ENCODE results near the gene C1QTNF12.

DNA sequence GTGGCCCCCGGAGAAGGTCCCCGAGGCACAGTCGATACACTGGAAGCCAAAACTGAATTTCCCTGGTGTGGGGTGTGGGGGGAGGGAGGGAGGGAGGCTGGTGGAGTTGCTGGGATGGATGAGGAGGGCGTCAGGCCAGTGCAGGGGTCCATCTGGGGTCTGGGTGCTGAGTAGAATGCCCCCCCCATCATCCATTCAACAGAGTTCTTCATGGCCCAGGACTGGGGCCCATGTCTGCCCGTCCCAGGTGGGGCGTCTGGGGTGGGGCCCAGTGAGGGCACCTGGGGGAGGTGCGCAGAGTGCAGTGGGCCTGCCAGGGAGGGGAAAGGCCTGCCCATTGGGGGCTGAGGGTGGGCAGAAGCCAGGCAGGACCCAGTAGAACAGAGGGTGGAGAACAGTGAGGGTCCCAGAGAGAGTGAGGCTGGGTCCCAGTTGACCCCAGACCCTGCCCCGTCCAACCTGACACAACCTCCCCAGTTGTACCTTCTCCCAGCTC is 42.0 kb downstream of the C1QTNF12 start:
- TF ChIP-seq YY1 (IDR thresholded peaks at IDR 0.05; ENCODE audit: insufficient read depth, insufficient read length) (no peak), ZNF274 (IDR thresholded peaks at IDR 0.05; ENCODE audit: low read depth, low read length) (no peak), SUZ12 (IDR thresholded peaks at IDR 0.05; ENCODE audit: extremely low read depth, insufficient read depth, insufficient read length) (no peak)
